T-helper 9 cell (primary cell): ENCODE measurements around the gene SLC6A9.

Experiments
- DNase-seq: peaks from one replicate; pipeline ENCODE4 v3.0.0-alpha.2; 2020
- total RNA-seq, 2 donors: gene quantifications; one replicate each; lab custom pipeline; 2026; lab: John Stamatoyannopoulos, UW

The SLC6A9 gene
- 0.48 to 10.6 reads per million in 2 donors for total RNA-seq

GRCh38 chr1:44031252-44032169, at the start of gene SLC6A9:
Gene SLC6A9 (minus strand): TSS chr1:44031462. CDS start chr1:44024277, 7,185 bp downstream.
- no peak for DNase-seq

DNA sequence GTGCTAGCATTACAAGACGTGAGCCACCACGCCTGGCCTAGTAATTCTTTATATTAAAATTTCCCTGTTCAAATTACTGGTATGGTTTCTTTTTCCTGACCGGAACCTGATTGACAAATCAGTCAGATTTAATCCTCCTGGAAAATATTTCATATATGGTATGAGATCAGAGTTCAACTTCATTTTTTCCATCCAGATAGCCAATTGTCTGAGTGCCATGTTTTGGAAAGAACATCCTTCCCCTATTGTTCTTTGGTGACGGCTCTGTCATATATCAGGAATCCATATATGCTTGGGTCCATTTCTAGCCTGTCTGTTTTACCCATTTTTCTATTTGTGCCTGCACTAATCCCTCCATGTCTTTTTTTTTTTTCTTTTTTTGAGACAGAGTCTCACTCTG, 48.3 kb upstream of the SLC6A9 start:
- no peak for DNase-seq

- no peak for DNase-seq
These were observed 46.8 kb upstream of the SLC6A9 start for GRCh38 chr1:44078104-44078503.

DNA sequence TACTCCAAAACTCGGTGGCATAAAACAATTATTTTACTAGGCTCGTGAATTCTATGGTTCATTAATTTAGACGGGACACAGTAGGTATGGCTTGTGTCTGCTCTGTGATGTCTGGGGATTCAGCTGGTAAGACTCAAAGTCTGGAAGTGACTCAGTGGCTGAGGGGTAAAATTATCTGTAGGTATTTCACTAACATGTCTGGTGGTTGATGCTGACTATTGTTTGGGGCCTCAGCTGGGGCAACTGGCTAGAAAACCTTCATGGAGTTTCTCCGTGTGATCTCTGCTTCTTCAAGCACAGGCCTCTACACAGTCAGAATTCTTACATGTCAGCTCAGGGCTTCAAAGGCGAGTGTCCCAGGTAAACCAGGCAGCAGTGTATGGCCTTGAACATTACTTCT, 46.2 kb upstream of the SLC6A9 start:
- no peak for DNase-seq

GRCh38 chr1:44076066-44076465, 44.8 kb upstream of the SLC6A9 start:
- no peak for DNase-seq

GRCh38 chr1:44074415-44074814, 43.2 kb upstream of the SLC6A9 start:
- no peak for DNase-seq

GRCh38 chr1:44073528-44073927, 42.3 kb upstream of the SLC6A9 start:
- DNase-seq = no peak

DNA sequence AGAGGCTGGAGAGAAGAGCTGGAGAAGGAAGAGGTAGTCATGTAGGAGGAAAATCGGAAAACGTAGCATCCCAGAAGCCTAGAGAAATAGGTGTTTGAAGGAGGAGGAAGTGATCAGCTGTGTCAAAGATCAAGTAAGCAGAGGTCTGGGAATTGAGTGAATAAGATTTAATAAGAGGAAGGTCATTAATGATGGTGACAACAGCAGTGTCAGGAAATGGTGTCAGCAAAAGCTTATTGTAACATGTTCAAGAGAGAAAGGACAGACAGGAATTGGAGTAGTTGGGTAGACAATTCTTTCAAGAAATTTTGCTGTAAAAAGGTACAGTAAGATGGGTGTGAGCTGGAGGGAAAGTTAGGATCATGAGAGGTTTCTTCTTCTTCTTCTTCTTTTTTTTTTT, 41.6 kb upstream of the SLC6A9 start:
- DNase-seq = no peak

DNA sequence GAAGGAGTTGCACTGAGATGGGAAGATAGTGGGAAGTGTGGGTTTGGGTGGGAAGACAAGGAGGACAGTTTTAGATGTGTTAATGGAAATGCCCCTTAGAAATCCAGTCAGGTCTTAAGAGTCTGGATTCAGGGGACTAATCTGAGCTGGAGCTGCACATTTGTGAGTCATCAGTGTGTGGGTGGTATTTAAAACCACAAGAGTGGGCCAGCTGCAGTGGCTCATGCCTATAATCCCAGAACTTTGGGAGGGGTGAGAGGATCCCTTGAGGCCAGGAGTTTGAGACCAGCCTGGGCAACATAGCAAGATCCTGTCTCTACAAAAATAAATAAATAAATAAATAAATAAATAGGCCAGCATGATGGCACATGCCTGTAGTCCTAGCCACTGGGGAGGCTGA, 40.9 kb upstream of the SLC6A9 start:
- DNase-seq = no peak

GRCh38 chr1:44071461-44071860, 40.2 kb upstream of the SLC6A9 start:
- no peak for DNase-seq

GRCh38 chr1:44068442-44068921, 37.2 kb upstream of the SLC6A9 start:
- no peak for DNase-seq

GRCh38 chr1:44067266-44068250, 36.3 kb upstream of the SLC6A9 start:
- no peak for DNase-seq

- no peak for DNase-seq
These were observed 31.5 kb upstream of the SLC6A9 start for GRCh38 chr1:44062656-44063179.

DNA sequence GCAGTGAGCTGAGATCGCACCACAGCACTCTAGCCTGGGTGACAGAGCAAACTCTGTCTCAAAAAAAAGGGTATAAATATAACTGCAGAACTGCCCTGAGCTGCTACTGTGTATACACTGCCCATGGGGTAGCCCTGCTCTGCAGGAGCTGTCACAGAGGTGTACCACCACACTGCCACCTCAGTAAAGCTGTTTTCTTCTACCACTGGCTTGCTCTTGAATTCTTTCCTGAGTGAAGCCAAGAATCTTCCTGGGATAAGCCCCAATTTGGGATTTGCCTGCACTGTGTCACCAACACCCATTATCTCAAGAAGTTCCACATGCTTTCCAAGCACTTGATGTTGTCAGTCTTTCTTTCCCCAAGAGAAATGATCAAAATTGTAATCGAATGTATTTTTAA, 30.6 kb upstream of the SLC6A9 start:
- DNase-seq = no peak

GRCh38 chr1:44060830-44061267, 29.6 kb upstream of the SLC6A9 start:
- no peak for DNase-seq

DNA sequence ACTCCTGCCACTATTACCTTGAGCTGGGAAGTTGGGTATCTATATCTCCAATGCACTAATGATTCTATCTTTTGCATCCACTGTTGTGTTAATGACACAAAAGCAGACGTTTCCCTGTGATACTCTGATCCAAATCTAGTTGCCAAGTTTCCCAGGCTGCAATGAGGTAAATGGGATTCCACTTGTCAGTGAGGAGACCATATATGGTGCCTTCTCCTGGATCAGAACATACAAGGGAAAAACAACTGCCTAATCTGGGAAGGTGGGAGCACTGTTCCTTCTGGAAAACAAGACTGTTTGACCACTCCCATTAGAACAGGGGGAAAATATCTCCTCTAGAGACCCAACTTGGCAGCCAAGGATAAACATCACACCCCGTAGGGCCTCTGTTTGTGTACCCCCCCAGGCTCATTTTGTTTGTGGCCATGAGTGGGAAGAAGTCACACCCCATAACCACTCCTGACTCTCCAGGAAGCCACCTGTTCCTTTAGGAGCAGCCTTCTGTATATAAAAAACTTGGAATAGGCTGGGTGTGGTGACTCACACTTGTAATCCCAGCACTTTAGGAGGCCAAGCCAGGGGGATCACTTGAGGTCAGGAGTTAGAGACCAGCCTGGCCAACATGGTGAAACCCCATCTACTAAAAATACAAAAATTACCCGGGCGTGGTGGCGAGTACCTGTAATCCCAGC, 28.5 kb upstream of the SLC6A9 start:
- no peak for DNase-seq

DNA sequence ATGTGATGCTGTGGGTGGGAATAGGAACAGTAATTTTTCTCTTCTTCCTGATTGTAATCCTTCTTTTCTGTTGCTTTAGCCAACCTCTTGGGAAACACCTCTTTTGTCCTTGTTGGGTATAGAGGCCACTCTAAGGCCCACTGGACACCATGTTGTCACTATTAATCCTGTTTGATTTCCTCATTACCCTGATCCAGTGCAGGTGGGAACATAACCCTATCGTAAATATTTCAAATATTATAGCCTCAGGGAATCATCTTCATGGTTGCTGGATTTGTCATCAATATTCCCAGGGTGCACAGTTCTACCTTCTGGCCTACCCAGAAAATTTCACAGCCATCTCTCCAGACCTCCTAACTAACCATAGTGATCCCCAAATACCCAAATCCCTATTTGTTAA, 27.9 kb upstream of the SLC6A9 start:
- DNase-seq = no peak

DNA sequence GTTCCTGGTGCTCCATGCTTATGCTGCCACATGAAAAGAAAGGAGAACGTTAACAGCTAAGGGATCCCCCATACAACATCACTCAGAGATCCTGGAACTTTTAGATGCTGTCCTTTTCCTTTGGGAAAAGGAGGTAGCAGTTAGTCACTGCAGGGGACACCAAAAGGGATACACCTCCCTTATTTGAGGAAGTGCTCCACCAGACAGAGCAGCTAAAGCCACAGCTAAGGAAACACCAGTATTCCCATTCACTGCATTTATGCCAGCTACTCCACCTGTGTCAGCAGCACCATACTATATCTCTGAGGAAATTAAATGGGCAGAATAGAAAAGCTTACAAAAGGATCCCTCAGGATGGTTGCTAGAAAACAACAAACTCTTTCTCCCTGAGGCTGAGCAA, 26.0 kb upstream of the SLC6A9 start:
- no peak for DNase-seq

GRCh38 chr1:44053394-44053793, 22.1 kb upstream of the SLC6A9 start:
- DNase-seq = no peak

DNA sequence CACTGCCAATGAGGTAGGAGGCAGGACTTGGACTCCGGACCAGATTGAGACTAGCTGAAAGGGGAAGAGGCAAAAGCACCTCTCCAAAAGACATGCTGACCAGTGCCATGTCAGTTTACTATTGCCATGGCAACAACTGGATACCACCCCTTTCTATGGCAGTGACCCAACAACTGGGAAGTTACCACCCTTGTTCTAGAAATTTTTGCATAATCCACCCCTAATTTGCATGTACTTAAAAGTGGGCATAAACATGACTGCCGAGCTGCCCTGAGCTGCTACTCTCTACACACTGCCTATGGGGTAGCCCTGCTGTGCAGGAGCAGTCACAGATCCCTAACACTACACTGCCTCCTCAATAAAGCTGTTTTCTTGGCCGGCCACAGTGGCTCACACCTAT, 19.0 kb upstream of the SLC6A9 start:
- no peak for DNase-seq

GRCh38 chr1:44049839-44050238, 18.6 kb upstream of the SLC6A9 start:
- no peak for DNase-seq

DNA sequence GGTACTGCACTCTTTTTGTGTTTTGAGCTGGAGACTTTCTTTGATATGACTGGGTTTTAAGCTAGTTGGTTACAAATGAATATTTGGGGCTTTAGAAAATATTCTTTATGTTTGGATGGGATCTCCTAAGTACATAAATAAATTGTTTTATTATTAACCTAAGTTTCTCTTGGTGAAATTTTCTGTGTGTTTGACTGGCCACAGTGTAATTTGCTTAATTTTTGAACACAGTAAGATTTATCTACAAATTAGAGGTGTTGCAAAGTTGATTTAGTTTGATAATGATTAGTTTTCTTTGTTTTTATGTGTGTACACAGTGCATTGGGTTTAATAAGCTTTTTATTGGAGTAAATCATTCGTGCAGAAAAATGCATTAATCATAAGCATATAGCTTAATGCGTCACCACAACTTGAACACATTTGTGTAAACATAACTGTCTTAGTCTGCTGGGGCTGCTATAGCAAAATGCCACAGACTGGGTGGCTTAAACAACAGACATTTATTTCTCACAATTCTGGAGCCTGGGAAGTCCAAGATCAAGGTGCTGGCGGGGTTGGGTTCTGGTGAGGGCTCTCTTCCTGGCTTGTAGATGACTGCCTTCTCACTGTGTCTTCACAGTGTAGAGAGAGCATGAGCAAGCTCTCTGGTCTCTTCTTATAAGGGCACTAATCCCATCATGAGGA, 17.4 kb upstream of the SLC6A9 start:
- no peak for DNase-seq
